PC-9 (cell line): ENCODE measurements around the gene ENPP7.

ENCODE experiments used
- CTCF ChIP-seq: fragments of 200-600 bp; sonication (generic); conservative IDR thresholded peaks from 2 replicates; pipeline ENCODE4 v1.6.1; 2017; ENCODE audit warnings: mixed run types, antibody characterized with exemption, mild to moderate bottlenecking, moderate library complexity
- EZH2 ChIP-seq: fragments of 200-600 bp; sonication (generic); IDR thresholded peaks from 2 replicates; pipeline ENCODE4 v1.8.0; 2017; ENCODE audit warnings: antibody characterized with exemption, low read depth

DNA sequence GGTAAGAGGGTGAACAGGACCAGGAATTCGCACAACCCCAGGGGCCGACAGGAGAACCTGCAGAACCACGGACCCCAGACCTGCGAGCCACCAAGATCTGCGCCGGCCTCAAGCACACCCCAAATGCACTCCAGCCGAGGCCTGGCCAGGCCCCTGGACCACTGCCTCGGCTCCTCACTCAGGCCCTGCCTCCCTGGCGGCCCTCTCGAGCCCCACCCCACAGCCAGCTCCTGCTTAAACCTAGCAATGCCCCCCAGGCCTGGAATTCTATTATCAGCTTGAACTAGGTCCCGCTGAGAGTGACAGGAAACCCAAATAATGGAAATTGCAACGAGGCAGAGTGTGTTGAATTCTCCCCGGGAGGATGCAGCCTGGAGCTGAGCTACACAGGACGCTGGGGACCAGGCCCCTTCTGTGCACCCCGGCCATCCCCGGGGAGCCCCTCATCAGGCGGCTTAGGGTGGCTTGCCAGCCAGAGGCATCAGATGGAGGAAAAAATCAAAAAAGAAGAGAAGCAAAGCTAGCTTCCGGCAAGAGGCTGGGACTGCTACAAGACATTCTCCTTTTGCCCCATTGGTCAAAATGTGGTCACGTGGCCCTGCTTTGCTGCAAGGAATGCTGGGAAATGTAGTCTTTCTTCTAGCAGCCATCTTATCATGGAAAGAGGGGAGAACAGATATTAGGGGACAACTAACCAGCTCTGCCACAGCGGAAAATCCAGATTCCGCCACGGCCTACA, 2.4 kb upstream of the ENPP7 start:
- TF ChIP-seq CTCF (no peak), EZH2 (no peak)
